Measurements from ENCODE around the gene KIF18A.
A peak's percentile ranks its signal among the peaks of the same experiment; 100 is the strongest.
"Not testable (repeated sequence)": the region's sequence is repeated elsewhere in the genome, so short reads cannot be mapped to it uniquely, and the experiment has no call there.

Gene KIF18A

DNA sequence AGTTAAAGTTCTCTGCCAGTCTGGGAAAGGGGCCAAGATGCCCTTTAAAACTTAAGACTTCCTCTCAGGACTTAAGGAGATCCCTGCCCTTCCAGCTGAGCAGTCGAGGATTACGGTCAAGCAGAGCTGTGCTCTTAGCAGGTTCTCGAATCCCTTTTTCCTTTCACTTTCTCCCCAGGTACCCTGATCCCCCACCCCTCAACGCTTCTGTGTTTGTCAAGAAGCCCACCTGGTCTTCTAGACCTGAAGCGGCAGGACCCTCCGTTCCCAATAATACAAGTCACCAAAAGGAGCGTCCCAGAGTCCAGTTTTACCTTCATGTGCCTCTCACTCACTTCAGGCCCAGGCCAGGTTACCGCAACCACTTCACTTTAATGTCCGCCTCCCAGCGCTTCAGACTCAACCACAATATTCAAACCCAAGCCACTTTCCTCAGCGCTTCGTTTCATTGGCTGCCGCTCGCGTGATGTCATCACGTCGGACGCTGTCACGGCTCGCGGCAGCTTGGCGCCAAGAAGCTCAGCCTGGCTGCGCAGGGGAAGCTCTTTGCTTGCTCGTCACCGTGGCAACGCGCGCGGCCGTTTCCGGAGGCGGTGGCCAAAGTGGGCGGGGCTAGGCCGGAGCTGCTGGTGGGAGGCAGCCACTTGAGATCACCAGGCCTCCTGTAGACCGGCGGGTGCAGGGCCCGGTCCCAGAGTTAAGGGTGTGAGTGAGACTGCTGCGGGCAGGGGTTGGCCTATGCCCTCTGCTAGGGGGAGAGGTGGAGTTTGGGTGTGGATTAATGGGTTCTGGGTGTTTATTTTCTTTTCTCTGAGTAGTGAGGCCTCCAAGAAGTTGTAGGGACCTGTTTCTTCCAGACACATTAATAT, at the start of gene KIF18A, which contains the start of gene METTL15:
Gene KIF18A, minus strand, starts transcription at position 407 of the 869 bp plus-strand sequence. CDS start 10,209 bp downstream, outside the sequence.
Gene METTL15, plus strand, starts transcription at position 639 of the 869 bp plus-strand sequence. CDS start 4,947 bp downstream, outside the sequence.
- peak; percentile 86 for DNase-seq

DNA sequence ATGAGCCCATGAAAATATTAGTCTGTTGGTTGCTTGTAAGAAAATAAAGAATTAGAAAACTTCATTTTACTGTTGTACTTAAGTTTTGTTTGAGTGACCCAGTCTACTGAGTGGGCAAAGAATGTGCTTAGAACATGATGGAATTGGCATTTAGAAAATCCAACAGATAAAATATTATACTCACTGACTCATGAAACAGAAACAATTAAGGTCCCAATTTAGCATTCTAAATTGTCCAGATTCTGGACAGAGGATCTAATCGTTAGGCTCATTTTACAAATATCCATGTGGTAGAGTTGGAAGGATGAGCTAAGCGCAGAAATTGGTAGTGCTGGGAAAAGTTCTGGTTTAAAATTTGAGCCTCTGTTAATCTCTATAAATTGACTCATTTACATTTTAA, 45.6 kb upstream of the KIF18A start:
- no peak for DNase-seq

- no peak for DNase-seq
These were observed 44.8 kb upstream of the KIF18A start for GRCh38 chr11:28152743-28153142.

DNA sequence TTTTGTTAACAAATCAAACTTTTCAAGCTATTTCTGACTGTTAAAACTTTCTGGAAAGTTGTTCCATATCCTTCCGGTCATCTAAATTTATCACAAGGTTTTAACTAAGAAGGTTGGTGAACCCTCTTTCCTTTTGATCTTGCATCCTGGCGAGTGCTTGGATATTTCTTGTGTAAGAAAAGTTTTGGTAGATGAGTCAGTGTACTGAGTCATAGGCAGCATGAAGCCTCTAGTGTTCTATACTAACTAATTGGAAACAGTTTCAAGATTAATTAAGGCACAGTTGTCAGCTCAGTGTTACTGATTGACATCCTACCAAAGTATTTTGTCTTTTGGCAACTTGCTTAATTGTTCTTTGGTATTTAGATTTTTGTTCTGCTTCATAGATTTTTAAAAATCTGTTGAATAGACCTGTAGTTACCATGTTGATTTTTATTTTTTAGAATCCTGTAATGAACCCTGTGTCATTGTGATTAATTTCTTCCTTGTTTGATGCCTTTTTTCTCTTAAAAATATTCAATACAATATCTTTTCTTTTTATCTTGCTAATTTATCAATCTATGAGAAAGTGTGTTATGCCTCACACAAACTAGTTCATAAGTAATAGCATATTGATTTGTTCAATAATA, 38.3 kb upstream of the KIF18A start:
- no peak for DNase-seq

- DNase-seq = no peak
These were observed 36.9 kb upstream of the KIF18A start for GRCh38 chr11:28144808-28145207.

DNA sequence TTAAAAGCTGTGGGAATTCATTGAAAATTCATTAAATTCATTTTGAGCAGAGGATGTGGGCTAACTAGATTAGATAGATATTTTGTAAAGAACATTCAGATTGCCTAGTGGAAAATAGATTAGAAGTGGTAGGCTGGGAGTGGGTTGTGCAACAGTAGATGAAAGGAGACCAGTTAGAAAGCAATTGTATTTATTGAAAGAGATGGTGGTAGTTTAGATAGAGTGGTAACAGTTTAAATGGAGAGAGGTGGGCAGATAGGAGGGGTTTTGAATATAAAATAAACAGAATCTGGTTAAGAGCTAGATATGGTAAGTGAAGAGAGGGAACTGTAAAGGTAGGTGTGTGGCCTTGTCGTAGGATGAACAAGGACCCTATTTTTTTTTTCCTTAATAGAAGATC, 34.8 kb upstream of the KIF18A start:
- no peak for DNase-seq

GRCh38 chr11:28140689-28141455, 32.9 kb upstream of the KIF18A start:
- no peak for DNase-seq

DNA sequence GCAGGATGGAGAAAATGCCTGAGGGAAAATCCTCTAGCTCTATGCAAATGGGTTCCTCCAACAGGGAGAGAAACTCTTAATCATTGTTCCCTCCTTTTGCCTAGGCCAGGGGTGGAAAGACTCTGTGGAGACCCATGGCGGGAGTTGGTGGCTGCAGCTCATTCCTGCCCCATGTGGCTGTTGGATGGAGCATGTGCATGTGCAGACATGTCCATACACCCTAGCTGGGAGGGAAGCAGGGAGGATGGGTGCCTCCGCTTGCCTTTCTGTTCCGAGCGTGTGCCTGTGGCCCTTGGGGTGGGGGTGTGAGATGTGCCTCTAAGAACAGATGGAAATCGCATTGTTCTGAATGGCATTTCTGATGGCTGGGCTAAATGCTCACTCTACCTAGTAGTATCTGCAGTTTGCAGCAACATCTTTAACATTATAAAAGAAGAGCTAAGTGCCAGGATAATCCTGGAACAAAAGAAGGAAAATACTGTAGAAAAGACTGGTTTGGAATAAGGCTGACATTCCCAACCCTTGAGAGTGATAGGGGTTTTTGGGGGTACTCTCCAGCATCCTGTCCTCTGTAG, 32.0 kb upstream of the KIF18A start:
- no peak for DNase-seq

GRCh38 chr11:28137832-28138231, 29.9 kb upstream of the KIF18A start:
- no peak for DNase-seq

GRCh38 chr11:28137366-28137765, 29.4 kb upstream of the KIF18A start:
- DNase-seq = no peak

DNA sequence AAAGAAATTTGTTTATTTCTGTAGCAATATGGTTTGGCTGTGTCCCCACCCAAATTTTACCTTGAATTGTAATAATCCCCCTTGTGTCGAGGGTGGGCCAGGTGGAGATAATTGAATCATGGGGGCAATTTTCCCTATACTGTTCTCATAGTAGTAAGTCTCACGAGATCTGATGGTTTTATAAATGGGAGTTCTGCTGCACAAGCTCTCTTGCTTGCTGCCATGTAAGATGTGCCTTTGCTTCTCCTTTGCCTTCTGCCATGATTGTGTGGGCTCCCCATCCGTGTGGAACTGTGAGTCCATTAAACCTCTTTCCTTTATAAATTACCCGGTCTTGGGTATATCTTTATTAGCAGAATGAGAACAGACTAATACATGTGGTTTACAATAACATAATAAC, 28.2 kb upstream of the KIF18A start:
- DNase-seq = not testable (repeated sequence)

- no peak for DNase-seq
These were observed 25.2 kb upstream of the KIF18A start for GRCh38 chr11:28133146-28133545.

GRCh38 chr11:28132548-28132947, 24.6 kb upstream of the KIF18A start:
- DNase-seq = no peak

GRCh38 chr11:28123151-28123581, 15.2 kb upstream of the KIF18A start:
- no peak for DNase-seq

DNA sequence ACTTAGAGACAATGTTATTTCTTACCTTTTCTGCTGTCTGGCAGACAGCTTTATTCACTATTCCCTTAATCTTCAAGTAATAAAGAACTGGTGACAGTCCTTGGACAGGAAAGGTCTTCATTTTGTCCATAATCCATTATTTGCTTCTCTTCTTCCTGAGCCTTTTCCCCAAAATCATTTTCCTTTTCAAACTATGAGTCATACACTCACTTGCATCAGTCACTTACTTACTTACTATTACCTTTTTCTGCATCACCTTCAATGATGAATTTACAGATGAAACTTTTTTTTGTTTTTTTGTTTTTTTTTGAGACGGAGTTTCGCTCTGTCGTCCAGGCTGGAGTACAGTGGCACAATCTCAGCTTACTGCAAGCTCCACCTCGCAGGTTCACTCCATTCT, 9.8 kb upstream of the KIF18A start:
- no peak for DNase-seq

- no peak for DNase-seq
These were observed 6.8 kb upstream of the KIF18A start for GRCh38 chr11:28114731-28115130.

GRCh38 chr11:28114116-28114515, 6.2 kb upstream of the KIF18A start:
- DNase-seq = no peak

DNA sequence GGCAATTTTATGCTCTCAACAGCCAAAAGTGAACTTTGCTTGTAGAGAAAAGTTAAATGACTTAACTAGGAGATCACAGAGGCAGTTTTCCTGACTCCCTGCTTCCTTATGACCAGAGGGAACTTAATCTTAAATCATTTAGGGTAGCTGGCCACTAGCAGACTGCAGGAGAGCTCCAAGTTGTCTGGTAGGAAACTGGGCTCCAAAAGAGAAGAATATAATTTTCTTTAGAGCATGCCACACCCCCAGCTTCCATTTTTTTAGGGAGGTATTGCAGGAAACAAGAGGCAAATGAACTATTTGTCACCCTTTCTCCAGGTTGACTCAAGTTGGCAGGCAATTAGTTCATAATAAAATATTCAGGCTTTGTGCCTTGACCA, 2.9 kb upstream of the KIF18A start:
- DNase-seq = no peak

- peak; percentile 11 for DNase-seq
These were observed 2.3 kb upstream of the KIF18A start for GRCh38 chr11:28110108-28110820.

DNA sequence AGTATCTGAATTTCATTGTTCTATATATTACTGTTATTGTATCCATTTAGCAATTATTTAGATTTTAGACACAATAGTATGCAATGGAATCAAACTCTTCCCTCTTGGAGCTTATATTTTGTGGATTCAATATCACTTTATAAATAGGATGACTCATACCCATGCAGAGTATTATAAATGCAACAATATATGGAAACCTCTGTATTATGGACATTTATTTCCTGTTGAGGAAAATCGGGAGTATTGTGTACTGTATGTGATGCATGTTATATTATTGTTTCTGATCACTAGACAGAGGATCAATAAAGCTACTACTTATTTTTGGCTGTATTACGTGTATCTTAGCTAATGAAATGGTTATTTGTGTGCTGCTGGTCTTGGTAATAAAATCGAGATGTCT, 1.0 kb upstream of the KIF18A start:
- DNase-seq = no peak

- no peak for DNase-seq
These were observed 686 bp downstream of the KIF18A start for GRCh38 chr11:28107191-28107749.
